Spleen (tissue), 11 donors: ENCODE measurements around the gene PXMP2. TPM values are rescaled to one million over a fixed set of nuclear protein-coding genes. Genes with fewer than 3 reads are reported as not detected.

Source experiments
- DNase-seq: peaks from one replicate; pipeline ENCODE4 v3.0.0-alpha.2; 2020
- H3K27ac ChIP-seq, 8 donors: fragments of 200-600 bp; sonication (generic) in 7 of 8; 1 replicate in 4 of 8; 2 replicates in 4 of 8; pipeline versions ENCODE4 v1.5.0 to v1.8.0; 2016 to 2021; ENCODE audit warnings: inconsistent platforms in 4 of 8, mild to moderate bottlenecking in 4 of 8, moderate library complexity in 1 of 8
- H3K27me3 ChIP-seq, 7 donors: fragments of 200-600 bp; sonication (generic) in 6 of 7; replicated peaks in 1 of 7; 1 replicate in 4 of 7; 2 replicates in 3 of 7; pipeline versions ENCODE4 v1.5.0 to v1.8.0; 2016 to 2021; ENCODE audit warnings: inconsistent platforms in 3 of 7, mild to moderate bottlenecking in 1 of 7
- H3K36me3 ChIP-seq, 6 donors: fragments of 200-600 bp; sonication (generic) in 5 of 6; 1 replicate in 4 of 6; 2 replicates in 2 of 6; pipeline versions ENCODE4 v1.5.0 to v1.8.0; 2016 to 2021; ENCODE audit warnings: inconsistent platforms in 2 of 6
- H3K4me1 ChIP-seq, 6 donors: fragments of 200-600 bp; sonication (generic) in 5 of 6; 1 replicate in 3 of 6; 2 replicates in 3 of 6; pipeline versions ENCODE4 v1.5.0 to v1.8.0; 2016 to 2021; ENCODE audit warnings: inconsistent platforms in 3 of 6
- H3K4me3 ChIP-seq, 8 donors: fragments of 200-600 bp; sonication (generic) in 7 of 8; 1 replicate in 4 of 8; 2 replicates in 4 of 8; pipeline versions ENCODE4 v1.5.0 to v1.8.0; 2016 to 2021; ENCODE audit warnings: inconsistent platforms in 4 of 8, mild to moderate bottlenecking in 4 of 8, moderate library complexity in 2 of 8
- H3K9me3 ChIP-seq, 8 donors: fragments of 200-600 bp; sonication (generic) in 7 of 8; 1 replicate in 4 of 8; 2 replicates in 4 of 8; pipeline versions ENCODE4 v1.5.0 to v1.8.0; 2016 to 2021; ENCODE audit warnings: inconsistent platforms in 4 of 8
- POLR2A ChIP-seq, 3 donors: fragments of 450-650 bp; IDR thresholded peaks; one replicate each; pipeline ENCODE4 v1.5.1; 2017; ENCODE audit warnings: antibody characterized with exemption in 3 of 3, mild to moderate bottlenecking in 1 of 3
- POLR2AphosphoS5 ChIP-seq, 3 donors: sonication (generic); formaldehyde crosslinking; IDR thresholded peaks; one replicate each; pipeline ENCODE4 v1.5.1; 2017; ENCODE audit warnings: antibody characterized with exemption in 3 of 3
- WGBS, 5 donors: extraction: QIAGEN DNeasy Blood & Tissue Kit in 3 of 5; methylation state at CpG; one replicate each; pipeline versions ENCODE4 v1.1.5 to v1.1.7; 2013 to 2018; 5-methylcytosine and 5-hydroxymethylcytosine counted together
- intact Hi-C: fragments of 100-400 bp; cut with DNase I; formaldehyde crosslinking; loops from one replicate; pipeline ENCODE4 v1.15.0; 2023; ENCODE audit warnings: low total_unique reads
- polyA plus RNA-seq, 3 donors: library from polyadenylated mRNA; stranded (reverse); fragments of 200-250 nt; gene quantifications; one replicate each; pipeline ENCODE4 v1.2.1, GENCODE V29; 2013
- total RNA-seq, 7 donors: library from RNA; depleted of rRNA in 3 of 7; stranded (reverse); fragments of >200 nt in 3 of 7; fragmentation: NEBNext Ultra II Directional in 4 of 7; extraction: Animal tissue kit (Norgen Biotek cat#: 25700) in 4 of 7; gene quantifications; one replicate each; pipeline versions ENCODE4 v1.1.0 to v1.2.1, GENCODE V29; 2016 to 2021
- TF ChIP-seq, protein P1 (sequence below), 11 experiments: fragments of 200-600 bp in 7 of 11; fragments of 450-650 bp in 4 of 11; sonication (generic) in 4 of 11; IDR thresholded peaks in 8 of 11; conservative IDR thresholded peaks in 3 of 11; 1 replicate in 7 of 11; 2 replicates in 4 of 11; pipeline versions ENCODE4 v1.4.0 to v1.8.0; 2016 to 2021; ENCODE audit warnings: antibody characterized with exemption in 11 of 11, inconsistent platforms in 4 of 11, mild to moderate bottlenecking in 1 of 11
- donor health status: healthy with polysubstance abuse.
- donor health status: DM: no; HTN: no; CAD: no; lungs with moderate emphysema.
- donor health status: DM: no; HTN: no; CAD: no.
- donor health status: Bipolar disorder and iron deficiency.
- donor health status: healthy.
- donor health status: DM: no; HTN: no; CAD: no.
- donor health status: DM: yes; HTN: yes; CAD: no.

PXMP2 gene
- total and polyA plus RNA-seq, 10 donors, result 3.3 to 19.6 (median 9.7) TPM

- H3K4me3 ChIP-seq, result no peak overlapping the region
- no peak overlapping the region for H3K27ac ChIP-seq
- TF ChIP-seq, protein P1, sequence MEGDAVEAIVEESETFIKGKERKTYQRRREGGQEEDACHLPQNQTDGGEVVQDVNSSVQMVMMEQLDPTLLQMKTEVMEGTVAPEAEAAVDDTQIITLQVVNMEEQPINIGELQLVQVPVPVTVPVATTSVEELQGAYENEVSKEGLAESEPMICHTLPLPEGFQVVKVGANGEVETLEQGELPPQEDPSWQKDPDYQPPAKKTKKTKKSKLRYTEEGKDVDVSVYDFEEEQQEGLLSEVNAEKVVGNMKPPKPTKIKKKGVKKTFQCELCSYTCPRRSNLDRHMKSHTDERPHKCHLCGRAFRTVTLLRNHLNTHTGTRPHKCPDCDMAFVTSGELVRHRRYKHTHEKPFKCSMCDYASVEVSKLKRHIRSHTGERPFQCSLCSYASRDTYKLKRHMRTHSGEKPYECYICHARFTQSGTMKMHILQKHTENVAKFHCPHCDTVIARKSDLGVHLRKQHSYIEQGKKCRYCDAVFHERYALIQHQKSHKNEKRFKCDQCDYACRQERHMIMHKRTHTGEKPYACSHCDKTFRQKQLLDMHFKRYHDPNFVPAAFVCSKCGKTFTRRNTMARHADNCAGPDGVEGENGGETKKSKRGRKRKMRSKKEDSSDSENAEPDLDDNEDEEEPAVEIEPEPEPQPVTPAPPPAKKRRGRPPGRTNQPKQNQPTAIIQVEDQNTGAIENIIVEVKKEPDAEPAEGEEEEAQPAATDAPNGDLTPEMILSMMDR (IDR thresholded peaks at IDR 0.05 in 8 of 11, conservative IDR thresholded peaks at IDR 0.05 in 3 of 11), result no peak
- no peak for TF ChIP-seq POLR2A (IDR thresholded peaks at IDR 0.05)
- peak in 1 of 3 donors; percentile 53 for TF ChIP-seq POLR2AphosphoS5 (IDR thresholded peaks at IDR 0.05)
- peaks cover 0 to 100% (median 89%) of the 10 kb centered on the region in 6 donors for H3K36me3 ChIP-seq
- WGBS, 5 donors, result 95 to 98% (median 96%) methylated on average over 20 of the region's 20 CpGs
- DNase-seq, result no peak
- intact Hi-C loops, result no loop called here
- H3K9me3 ChIP-seq, result no peaks in the 10 kb centered on the region
- H3K4me1 ChIP-seq, result peaks cover 0 to under 1% (median 0%) of the 10 kb centered on the region in 6 donors
- no peaks in the 10 kb centered on the region for H3K27me3 ChIP-seq
Observed at GRCh38 chr12:132735496-132735895, 48.1 kb downstream of the PXMP2 start.

DNA sequence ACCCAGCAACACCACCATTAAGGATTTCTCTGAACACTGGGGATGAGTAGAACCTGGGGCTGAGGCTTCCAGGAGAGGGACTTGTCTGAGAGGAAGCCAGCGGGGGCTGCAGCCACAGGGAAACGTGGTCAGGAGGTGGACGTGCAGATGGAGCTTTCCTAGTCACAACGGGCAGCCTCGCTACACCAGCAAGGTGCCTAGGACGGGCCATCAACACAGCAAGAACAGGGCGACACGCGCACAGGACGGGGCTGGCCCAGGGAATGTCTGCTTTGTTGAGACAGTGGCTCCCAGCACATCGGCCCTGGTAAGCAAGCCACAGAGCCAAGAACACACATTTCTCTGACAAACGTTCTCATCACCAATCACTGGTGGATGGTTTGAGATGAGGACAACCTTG lies 49.0 kb downstream of the PXMP2 start:
- Histone ChIP-seq H3K27ac (no peak overlapping the region), H3K4me3 (no peak overlapping the region), H3K27me3 (no peaks in the 10 kb centered on the region), H3K9me3 (no peaks in the 10 kb centered on the region), H3K36me3 (peaks cover 0 to 100% (median 89%) of the 10 kb centered on the region in 6 donors), H3K4me1 (no peaks in the 10 kb centered on the region)
- DNase-seq, result no peak
- intact Hi-C loops, result no loop called here
- WGBS, 5 donors, result 89 to 95% (median 93%) methylated on average over 12 of the region's 12 CpGs
- TF ChIP-seq POLR2AphosphoS5 (IDR thresholded peaks at IDR 0.05) (peak in 2 of 3 donors; percentile 23 to 41), POLR2A (IDR thresholded peaks at IDR 0.05) (no peak)
- TF ChIP-seq, protein P1 (IDR thresholded peaks at IDR 0.05 in 8 of 11, conservative IDR thresholded peaks at IDR 0.05 in 3 of 11), result no peak

GRCh38 chr12:132736913-132737312 lies 49.5 kb downstream of the PXMP2 start:
- DNase-seq, result no peak
- Histone ChIP-seq H3K36me3 (peaks cover 0 to 100% (median 89%) of the 10 kb centered on the region in 6 donors), H3K4me1 (no peaks in the 10 kb centered on the region), H3K4me3 (no peak overlapping the region), H3K27me3 (no peaks in the 10 kb centered on the region), H3K27ac (no peak overlapping the region), H3K9me3 (no peaks in the 10 kb centered on the region)
- 91 to 98% (median 95%) methylated on average over 10 to 15 of the region's 15 CpGs for WGBS, 5 donors
- intact Hi-C loops, result no loop called here
- TF ChIP-seq, protein P1 (IDR thresholded peaks at IDR 0.05 in 8 of 11, conservative IDR thresholded peaks at IDR 0.05 in 3 of 11), result no peak
- peak in 1 of 3 donors; percentile 34 for TF ChIP-seq POLR2AphosphoS5 (IDR thresholded peaks at IDR 0.05)
- TF ChIP-seq POLR2A (IDR thresholded peaks at IDR 0.05), result no peak

DNA sequence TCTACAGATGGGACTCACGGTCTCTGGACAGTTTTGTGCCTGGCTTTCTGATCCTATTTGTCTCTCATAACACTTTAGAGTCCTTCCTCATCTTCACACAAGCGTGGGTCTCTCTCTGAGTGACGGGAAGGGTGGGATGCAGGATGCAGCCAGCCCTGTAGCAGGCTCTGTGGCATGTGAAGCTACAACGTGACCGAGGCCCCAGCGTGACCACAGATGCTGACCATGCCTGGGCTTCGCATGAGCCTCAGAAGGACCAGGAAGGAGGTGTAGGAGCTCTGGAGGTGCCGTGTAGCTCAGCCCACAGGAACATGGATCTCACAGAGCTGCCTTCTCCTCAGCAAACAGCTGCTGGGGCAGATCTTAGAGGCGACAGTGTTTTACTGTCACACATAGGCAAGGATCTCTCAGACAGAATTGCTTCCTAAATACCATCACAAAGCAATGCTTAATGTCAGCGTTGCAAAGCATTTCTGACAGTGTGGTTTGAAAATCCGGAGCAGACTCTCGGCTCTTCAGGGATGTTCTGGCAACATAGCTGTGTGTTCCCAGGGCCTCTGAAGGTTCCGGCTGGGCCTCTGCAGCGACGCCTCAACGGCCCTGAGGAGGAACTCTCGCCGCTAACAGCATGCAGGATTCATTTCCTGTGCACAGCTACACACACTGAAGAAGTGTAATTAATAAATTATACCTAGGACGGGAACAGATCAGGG lies 52.4 kb downstream of the PXMP2 start:
- H3K27ac ChIP-seq, result no peak overlapping the region
- DNase-seq, result no peak
- TF ChIP-seq, protein P1 (IDR thresholded peaks at IDR 0.05 in 8 of 11, conservative IDR thresholded peaks at IDR 0.05 in 3 of 11), result no peak
- TF ChIP-seq POLR2AphosphoS5 (IDR thresholded peaks at IDR 0.05) (peak; percentile 11 to 56 (median 25)), POLR2A (IDR thresholded peaks at IDR 0.05) (no peak)
- no peaks in the 10 kb centered on the region for H3K9me3 ChIP-seq
- no peaks in the 10 kb centered on the region for H3K27me3 ChIP-seq
- 82 to 94% (median 88%) methylated on average over 19 of the region's 19 CpGs for WGBS, 5 donors
- intact Hi-C loops, result no loop called here
- no peak overlapping the region for H3K4me3 ChIP-seq
- H3K36me3 ChIP-seq, result peaks cover 7 to 100% (median 97%) of the 10 kb centered on the region in 6 donors
- H3K4me1 ChIP-seq, result no peaks in the 10 kb centered on the region
